Left forelimb (tissue), 1 donor: ENCODE data around the gene YAF2.
"Not testable (repeated sequence)": the region's sequence is repeated elsewhere in the genome, so short reads cannot be mapped to it uniquely, and the experiment has no call there.

Experiments used
- DNase-seq: peaks from one replicate; pipeline ENCODE4 v3.0.0-alpha.2; 2018; ENCODE audit warnings: low spot score

The YAF2 gene

DNA sequence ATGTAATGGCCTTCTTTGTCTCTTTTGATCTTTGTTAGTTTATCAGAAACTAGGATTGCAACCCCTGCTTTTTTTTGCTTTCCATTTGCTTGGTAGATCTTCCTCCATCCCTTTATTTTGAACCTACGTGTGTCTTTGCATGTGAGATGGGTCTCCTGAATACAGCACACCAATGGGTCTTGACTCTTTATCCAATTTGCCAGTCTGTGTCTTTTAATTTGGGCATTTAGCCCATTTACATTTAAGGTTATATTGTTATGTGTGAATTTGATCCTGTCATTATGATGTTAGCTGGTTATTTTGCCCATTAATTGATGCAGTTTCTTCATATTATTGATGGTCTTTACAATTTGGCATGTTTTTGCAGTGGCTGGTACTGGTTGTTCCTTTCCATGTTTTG, 14.6 kb upstream of the YAF2 start:
- not testable (repeated sequence) for DNase-seq

DNA sequence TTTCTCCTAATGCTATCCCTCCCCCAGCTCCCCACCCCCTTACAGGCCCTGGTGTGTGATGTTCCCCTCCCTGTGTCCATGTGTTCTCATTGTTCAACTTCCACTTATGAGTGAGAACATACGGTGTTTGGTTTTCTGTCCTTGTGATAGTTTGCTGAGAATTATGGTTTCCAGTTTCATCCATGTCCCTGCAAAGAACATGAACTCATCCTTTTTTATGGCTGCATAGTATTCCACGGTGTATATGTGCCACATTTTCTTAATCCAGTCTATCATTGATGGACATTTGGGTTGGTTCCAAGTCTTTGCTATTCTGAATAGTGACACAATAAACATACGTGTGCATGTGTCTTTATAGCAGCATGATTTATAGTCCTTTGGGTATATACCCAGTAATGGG, 11.0 kb upstream of the YAF2 start:
- not testable (repeated sequence) for DNase-seq

DNA sequence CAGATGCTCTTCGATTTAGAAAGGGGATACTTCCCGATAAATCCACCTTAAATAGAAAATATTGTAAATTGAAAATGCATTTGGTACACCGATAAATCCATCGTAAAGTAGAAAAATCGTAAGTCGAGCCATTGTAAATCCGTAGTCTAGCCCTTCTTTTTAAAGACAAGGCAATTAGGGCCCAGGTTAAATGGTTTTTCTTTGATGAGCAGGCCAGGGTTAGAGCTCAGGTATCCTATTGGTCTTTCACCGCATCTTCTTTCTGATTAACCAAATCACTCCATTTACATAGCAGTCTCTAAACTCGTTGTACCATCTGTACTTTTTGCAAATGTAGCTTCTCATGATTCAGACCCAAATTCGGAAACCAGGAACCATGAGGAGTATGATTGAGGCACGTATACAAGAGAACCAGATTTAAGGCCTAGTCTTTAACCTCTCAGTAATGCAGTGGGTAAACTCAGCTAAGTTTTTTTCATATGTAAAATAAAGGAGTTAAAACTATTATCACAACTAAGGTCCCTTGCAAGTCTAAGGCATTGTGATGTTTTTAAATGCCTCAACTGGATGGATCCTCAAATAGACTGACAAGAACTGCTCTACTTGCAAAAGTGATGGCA, 2.2 kb upstream of the YAF2 start:
- DNase-seq = no peak

DNA sequence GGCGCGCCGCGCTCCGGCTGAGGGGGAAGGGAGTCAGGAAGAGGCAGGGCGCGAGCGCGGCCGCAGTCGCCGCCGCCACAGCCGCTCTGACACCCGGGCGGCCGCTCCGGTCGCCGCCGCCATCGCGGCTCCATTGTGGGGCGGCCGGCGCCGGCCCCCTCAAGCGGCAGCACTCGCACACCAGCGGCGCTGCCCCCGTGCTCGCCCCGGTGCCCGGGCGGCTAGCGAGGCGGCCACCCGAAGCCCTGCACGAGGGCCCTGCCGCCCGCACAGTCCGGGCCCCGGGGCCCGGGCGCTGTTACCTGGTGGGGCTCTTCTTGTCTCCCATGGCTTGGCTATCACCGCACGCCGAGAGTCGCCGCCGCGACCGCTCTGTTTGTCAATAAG, 202 bp downstream of the YAF2 start:
- DNase-seq = no peak

DNA sequence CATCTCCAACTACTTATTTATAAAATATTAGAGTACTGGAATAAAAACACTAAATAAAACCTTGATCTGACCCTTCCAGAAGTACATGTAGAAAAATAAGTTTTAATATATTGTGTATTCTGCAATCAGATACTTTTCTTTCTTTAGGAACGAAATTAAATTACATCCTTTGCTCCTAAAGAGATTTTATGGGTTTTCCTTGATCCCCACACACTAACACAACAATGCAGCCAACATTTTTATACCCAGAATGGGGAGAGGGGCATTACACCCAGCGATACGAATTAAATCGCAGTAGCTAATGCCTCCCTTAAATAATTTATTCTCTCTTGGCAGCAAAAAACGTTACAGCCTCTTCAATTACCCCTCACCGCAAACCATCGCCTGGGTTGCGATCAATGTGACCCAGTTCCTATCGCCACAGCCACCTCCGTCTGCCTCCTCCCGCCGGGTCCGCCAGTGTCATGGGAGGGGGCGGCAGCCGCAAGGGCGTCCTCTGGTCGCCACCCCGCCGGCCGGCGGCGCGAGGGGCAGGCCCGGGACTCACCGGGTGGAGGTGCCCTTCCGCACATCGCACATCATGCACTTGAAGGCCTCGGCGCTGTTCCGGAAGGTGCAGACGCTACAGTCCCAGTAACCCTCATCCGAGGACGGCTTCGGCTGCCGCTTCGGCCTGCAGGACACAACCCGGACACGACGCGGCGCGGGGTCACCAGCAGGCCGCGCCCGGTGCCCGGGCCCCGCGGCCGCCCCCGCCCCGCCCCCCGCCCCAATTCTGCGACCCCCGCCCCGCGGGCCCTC, 796 bp downstream of the YAF2 start:
- DNase-seq = peak; percentile 85

DNA sequence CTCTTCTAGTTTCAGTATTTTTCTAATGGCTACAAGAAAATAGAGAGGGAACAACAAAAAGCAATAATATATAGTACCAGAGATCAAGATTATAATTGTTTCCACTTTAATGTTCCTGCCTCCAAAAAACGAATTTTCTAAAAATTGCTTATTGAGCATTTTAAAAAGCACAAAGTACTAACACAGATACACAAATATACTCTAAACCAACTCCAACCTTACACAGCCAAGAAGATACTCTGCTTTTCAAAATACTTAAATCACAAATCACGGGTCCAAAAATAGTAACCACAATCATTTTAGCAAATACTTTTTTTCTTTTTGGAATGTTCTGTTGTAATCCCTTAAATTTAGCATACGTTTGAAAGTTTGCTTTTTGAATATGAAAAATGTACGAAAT, 2.0 kb downstream of the YAF2 start:
- no peak for DNase-seq

DNA sequence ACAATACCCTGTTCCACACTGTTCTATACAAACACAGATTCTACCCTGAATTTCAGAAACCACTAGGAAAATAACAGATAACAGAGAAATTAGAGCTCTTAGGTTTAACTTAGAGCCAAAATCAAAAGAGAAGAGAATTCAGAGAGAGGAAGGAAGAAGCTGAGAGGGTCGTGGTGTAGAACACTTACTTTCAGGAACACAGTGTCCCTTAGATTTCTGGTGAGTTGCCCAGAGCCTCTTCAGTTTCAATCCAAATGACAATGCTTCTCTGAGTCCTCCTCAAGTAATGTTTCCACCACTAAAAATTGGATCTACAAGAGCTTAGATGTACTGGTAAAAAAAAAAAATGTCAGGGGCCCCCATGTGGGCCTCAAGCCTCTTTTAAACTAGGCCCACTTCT, 2.6 kb downstream of the YAF2 start:
- no peak for DNase-seq

DNA sequence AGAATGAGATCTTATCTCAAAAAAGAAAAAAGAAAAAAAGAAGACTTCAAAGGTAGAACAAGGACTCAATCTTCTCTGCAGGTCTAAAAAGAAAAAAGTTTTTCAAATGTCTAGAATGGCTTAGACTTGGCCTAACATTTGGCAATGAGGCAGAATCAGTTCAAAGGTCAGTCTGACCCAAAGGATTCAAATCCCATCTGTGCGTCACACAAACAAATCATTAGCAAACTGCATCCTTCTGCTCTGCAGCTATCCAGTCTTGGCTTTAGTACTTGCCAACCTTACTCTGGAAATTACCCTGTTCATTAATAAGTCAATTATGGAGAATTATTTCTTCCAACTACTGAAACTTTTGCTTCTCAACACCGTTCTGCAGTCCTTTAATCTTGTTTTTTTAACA, 3.1 kb downstream of the YAF2 start:
- DNase-seq = no peak

DNA sequence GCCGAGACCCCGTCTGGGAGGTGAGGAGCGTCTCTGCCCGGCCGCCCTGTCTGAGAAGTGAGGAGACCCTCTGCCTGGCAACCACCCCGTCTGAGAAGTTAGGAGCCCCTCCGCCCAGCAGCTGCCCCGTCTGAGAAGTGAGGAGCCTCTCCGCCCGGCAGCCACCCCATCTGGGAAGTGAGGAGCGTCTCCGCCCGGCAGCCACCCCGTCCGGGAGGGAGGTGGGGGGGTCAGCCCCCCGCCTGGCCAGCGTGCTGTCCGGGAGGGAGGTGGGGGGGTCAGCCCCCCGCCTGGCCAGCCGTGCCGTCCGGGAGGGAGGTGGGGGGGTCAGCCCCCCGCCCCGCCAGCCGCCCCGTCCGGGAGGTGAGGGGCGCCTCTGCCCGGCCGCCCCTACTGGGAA, 10.5 kb downstream of the YAF2 start:
- DNase-seq = not testable (repeated sequence)

DNA sequence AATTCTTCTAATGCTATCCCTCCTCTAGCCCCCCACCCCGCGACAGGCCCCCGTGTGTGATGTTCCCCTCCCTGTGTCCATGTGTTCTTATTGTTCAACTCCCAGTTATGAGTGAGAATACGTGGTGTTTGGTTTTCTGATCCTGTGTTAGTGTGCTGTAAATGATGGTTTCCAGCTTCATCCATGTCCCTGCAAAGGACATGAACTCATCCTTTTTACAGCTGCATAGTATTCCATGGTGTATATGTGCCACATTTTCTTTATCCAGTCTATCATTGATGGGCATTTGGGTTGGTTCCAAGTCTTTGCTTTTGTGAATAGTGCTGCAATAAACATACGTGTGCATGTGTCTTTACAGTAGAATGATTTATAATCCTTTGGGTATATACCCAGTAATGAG, 13.5 kb downstream of the YAF2 start:
- not testable (repeated sequence) for DNase-seq

DNA sequence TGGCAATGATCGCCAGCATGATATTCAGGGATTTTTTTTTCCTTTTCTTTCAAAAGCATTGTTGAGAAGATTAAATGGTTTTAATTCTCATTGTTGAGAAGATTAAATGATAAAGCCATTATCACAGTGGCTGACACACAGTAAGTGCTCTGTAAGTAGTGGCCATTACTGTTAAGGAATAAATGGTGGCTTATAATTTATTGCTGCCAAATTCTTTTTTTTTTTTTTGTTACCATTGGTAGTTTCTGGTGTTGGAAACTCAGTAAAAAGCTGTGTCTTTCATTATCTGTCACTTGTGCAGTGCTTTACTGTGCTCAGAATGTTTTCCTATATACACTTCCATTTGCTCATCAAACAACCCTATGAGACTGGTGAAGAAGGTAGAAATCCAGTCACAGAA, 15.3 kb downstream of the YAF2 start:
- DNase-seq = no peak

DNA sequence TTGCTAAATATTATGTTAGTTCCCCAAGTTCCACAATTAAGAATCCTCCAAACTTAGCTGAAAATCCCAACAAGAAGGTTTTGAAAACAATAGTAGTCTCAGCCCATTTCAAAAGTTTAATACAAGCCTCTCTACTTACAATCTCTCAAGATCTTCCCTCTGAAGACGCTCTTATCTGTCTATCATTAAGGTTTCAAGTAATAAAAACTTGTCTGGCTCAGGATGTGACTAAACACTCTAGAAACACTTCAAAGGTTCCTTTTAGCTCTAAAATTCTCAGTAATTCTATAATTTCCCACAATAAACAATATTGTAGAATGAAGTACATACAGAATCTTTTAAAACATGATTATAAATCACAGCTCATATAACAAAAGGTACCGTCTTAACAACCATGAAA, 16.3 kb downstream of the YAF2 start:
- DNase-seq = no peak

DNA sequence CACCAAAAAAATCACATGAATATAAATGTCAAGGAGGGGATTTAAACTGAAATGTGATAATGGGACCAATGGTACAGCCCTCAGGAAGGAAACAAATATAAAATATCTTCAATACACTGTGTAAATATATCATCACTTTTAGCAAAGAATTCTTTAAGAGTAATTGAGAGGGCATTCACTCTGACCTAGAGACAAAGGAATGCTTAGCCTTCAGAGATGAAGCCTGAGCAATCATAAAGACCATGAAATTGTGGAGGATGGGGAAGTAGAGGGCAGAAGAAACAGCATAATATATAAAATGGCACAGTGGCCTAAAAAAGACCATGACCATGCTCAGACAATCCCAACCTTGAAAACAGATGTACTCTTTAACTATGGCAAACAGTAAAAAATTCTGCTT, 20.4 kb downstream of the YAF2 start:
- DNase-seq = no peak

DNA sequence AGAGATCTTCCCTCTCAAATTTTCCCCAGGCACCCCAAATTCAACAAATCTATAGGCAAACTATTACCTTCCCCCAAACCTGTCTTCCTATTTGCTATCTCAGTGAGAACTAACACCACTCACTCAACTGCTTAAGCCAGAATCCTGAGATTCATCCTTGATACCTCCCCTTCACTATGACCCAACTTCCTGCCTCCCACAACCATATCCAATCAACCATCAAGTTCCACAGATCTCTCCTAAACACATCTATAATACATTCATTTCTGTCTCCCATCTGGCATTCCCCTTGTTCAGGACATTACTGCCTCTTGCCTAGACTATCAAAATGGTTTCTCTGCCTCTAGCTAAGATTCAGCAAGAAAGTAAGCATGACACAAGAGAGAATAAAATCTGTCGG, 21.3 kb downstream of the YAF2 start:
- DNase-seq = no peak

DNA sequence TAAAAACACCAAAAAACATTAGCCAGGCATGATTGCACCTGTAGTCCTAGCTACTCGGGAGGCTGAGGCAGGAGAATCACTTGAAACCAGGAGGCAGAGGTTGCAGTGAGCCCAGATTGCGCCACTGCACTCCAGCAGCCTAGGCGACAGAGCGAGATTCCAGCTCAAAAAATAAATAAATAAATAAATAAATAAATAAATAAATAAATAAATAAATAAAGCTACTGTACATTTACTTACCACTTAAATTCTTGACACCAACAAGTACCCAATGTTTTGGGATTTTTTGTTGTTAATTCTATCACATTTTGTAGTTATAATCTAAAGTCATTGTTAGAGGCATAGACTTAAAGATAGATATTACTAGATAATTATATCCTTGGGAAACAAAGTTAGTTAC, 22.3 kb downstream of the YAF2 start:
- not testable (repeated sequence) for DNase-seq

DNA sequence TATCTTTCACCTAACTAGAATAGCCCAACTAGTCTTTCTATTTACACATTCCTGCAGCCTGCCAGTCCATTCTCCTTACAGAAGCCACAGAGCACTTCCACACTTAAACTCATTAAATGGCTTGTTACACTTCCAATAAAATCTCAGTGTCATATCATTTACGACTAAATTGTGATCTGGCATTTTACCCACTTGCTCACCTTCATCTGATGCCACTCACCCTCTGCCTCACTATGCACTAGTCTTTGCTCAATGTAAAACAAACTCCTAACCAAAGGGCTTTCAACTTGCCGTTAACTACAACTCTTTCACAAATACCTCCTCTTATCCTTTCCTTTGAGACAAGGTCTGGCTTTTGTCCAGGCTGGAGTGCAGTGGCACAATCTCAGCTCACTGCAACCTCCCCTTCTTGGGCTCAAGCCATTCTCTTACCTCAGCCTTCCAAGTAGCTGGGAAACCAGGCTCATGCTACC, 24.1 kb downstream of the YAF2 start:
- DNase-seq = no peak

DNA sequence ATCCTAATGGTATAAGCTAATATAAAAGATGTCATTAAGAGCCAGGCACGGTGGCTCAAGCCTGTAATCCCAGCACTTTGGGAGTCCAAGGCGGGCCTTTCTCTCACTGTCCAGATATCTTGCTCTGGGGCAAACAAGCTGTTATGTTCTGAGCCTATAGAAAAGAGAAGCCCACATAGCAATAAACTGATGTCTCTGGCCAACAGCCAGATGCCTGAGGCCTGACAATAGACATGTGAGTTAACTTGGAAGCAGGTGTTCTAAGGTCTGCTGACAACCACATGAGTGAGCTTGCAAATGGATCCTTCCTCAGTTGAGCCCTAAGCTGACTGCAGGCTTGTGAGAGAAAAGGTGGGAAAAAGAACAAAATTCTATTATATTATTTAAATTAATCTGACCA, 25.0 kb downstream of the YAF2 start:
- no peak for DNase-seq

DNA sequence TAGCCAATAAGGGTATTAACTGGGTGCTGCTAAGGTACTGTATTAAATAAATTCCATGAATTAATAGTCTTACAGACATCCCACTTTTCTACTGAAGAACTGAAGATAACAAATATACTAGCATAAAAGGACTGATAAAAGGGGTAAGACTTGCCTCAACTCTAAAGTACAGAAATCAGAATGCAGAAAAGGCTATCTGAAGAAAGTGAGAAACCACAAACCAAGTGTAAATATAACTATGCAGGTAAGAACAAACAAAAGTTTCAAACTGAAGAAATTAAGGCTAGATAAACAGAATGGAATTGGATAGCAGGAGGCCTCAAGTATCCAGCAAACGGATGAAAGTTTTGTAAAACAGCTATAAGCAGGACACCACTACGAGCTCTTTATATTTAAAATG, 29.5 kb downstream of the YAF2 start:
- no peak for DNase-seq

DNA sequence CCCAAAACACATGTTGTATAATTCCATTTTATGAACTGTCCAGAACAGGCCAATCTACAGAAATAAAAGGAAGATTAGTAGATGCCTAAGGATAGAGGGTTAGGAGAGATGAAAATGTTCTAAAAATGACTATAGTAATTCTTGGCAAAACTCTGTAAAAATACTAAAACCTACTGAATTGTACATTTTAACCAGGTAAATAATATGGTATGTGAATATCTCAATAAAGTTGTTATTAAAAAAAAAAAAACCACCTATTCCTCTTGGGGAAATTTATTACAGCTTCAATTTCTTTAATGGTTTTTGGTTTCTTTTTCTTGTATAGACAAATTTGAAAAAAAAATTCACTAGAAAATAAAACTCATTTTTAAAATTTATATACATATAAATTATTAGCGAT, 33.2 kb downstream of the YAF2 start:
- DNase-seq = no peak

DNA sequence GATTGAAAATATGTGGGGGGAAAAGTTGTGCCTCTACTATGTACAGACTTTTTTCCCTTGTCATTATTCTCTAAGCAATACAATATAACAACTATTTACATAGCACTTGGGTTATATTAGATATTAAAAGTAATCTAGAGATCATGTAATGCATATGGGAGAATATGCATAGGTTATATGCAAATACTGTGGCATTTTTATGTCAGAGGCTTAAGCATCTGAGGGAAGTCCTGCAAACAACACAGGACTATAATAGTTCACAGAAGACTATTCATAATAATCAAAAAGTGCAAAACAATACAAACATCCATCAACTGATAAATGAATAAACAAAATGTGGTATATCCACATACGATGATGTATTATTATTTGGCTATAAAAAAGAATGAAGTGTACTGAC, 33.7 kb downstream of the YAF2 start:
- no peak for DNase-seq

DNA sequence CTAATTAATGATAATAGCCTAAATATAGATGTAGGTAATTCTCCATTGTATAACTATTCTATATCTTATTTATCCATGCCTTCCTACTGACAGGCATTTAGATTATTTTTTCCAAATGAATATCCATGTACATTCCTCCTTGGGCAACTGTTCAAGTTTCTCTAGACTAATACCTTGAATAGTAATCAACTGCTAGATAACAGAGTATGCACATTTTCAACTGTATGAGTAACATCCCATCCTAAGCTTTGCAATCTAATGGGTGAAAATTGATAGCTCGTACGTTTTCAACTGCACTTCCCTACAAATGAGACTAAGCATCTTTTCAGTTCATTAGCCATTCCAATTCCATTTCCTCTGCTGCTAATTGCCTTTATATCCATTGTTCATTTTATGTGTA, 37.0 kb downstream of the YAF2 start:
- DNase-seq = no peak

DNA sequence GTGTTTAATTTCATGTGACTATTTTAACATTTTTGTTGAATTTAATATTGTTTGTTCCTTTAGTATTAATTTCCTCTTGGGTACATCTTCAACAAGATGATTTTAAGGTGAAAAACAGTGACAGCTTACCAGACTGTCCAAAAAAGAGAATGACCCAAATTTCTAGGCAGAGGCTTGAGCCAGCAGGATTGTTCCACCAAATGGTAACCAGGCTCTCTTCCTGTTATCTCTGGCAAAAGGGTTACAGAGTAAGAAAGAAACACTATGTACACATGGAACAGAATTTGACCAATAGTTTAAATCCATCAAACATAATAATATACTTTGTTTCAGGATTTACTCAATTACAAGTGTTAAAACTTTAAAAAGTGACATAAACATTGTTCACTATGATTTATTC, 39.0 kb downstream of the YAF2 start:
- no peak for DNase-seq

DNA sequence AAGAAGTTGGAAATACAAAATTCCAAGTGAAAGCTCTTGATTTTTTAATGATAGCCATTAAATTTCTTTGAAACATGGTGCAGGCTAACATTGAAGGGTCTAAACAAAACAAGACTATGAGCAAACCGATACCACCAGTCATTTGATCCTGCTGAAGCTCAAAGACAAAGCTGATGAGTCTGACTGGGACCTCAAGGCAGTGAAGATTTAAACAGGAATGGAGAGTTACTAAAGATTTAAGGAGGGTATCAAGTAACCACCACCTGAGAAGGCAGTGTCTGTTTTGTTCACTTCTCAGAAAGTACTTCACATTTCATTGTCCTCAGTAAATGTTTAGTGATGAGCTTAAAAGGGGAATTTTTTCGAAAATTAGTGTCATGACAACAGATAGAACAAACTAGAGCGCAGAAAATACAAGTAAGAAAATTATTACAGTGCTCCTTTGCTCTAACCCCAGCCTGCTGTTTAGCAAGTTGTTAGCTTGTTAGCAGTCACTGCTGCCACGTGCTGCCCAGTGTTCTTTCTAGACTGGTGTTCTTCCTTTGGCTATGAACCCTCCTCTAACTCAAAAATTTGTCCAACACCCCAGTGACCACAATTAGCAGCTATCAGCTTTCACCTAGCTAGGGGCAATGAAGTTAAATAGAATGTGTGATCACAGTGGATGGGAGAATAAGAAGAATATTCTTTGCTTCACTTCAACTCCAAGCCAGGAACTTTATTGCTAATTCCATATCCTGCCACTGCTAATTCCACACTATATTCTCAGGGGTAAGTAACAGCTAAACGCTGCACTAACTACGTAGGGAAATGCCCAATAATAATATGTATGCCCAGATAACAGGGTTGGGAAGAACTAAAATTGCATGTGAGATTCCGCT, 41.1 kb downstream of the YAF2 start:
- no peak for DNase-seq
